ENCODE data around the gene ZCCHC14. TPM values are rescaled to one million over a fixed set of nuclear protein-coding genes. Genes with fewer than 3 reads are reported as not detected.

The ZCCHC14 gene
- total and polyA plus RNA-seq, 2 of the 8 experiments (the other 6 are each of a cell fraction or from before 2014, with no cell fraction given) = 8.2 to 28.2 TPM

- H3K4me1 ChIP-seq (replicated peaks in 1 of 4; ENCODE audit: control insufficient read depth in 3 of 4, insufficient read depth in 4 of 4, low read length in 3 of 4) = no peaks in the 10 kb centered on the region
- H4K20me1 ChIP-seq (replicated peaks in 1 of 2; ENCODE audit: control insufficient read depth in 1 of 2, insufficient read depth in 2 of 2, low read length in 2 of 2) = peaks cover 0 to 9% of the 10 kb centered on the region in 2 experiments
- no peaks in the 10 kb centered on the region for H3K23me2 ChIP-seq (ENCODE audit: low read depth, low read length)
- no peak overlapping the region for H3K27ac ChIP-seq (ENCODE audit: low read depth, low read length)
- no peak overlapping the region for H3K4ac ChIP-seq (replicated peaks; ENCODE audit: insufficient read length, low read depth, low read length)
- H3K27me3 ChIP-seq (replicated peaks in 1 of 4; ENCODE audit: control insufficient read depth in 3 of 4, extremely low read depth in 1 of 4, insufficient read depth in 3 of 4, low read length in 3 of 4) = no peaks in the 10 kb centered on the region
- H3K36me3 ChIP-seq (ENCODE audit: control insufficient read depth in 2 of 4, insufficient read depth in 4 of 4, low read length in 3 of 4) = peaks cover 5 to 62% (median 31%) of the 10 kb centered on the region in 4 experiments; a peak in 7 of 8 replicates
- H3K9ac ChIP-seq (replicated peaks in 1 of 4; ENCODE audit: extremely low read depth in 1 of 4, low read depth in 3 of 4, low read length in 3 of 4) = no peak overlapping the region
- H2BK12ac ChIP-seq (ENCODE audit: low read depth, low read length) = no peak overlapping the region
- H2BK120ac ChIP-seq (replicated peaks; ENCODE audit: low read depth, low read length) = no peak overlapping the region
- no peak overlapping the region for H4K5ac ChIP-seq (ENCODE audit: insufficient read length, low read depth, low read length)
- no peak overlapping the region for H4K91ac ChIP-seq (replicated peaks; ENCODE audit: insufficient read length, low read length)
- H2AFZ ChIP-seq (ENCODE audit: low read length) = no peak overlapping the region
- H4K8ac ChIP-seq (ENCODE audit: extremely low read depth, insufficient read depth, low read length) = no peak overlapping the region
- no peak overlapping the region for H3K4me3 ChIP-seq (ENCODE audit: extremely low read depth in 1 of 4, insufficient read depth in 2 of 4, low read depth in 3 of 4, low read length in 4 of 4)
- no peak overlapping the region for H3K18ac ChIP-seq (ENCODE audit: extremely low read depth, low read length)
- no peak overlapping the region for H2BK20ac ChIP-seq (ENCODE audit: low read length)
- H2AK5ac ChIP-seq (ENCODE audit: low read depth, low read length) = no peak overlapping the region
- CTCF ChIA-PET (ENCODE audit: partially characterized antibody) = interaction anchor here (1.0 to 2.1 kb wide), 6 partner anchors 11 to 227 kb away, joined by 3 to 6 read pairs (median 4); no protein-coding TSS in a partner anchor
- H3K4me2 ChIP-seq (ENCODE audit: insufficient read depth in 1 of 2, low read depth in 2 of 2, low read length in 2 of 2) = no peak overlapping the region
- 88% methylated on average over 13 of the region's 13 CpGs; no CpG with 5 or more reads in 1 of the 2 experiments for WGBS, 2 experiments (ENCODE audit: extremely low coverage in 1 of 2, insufficient coverage in 1 of 2, insufficient read length in 1 of 2, insufficient replicate concordance in 2 of 2, low coverage in 1 of 2, low lambda C conversion rate in 2 of 2, missing lambda C conversion rate in 1 of 2)
- H2BK15ac ChIP-seq (ENCODE audit: low read length) = no peak overlapping the region
- no peak for DNase-seq (ENCODE audit: low read depth in 1 of 2, low spot score in 2 of 2)
- no peaks in the 10 kb centered on the region for H3K9me3 ChIP-seq (ENCODE audit: insufficient read depth in 2 of 2, low read depth in 1 of 2, low read length in 1 of 2)
- H3K79me1 ChIP-seq (ENCODE audit: low read depth, low read length) = no peaks in the 10 kb centered on the region; the same call in 1 of the 2 replicates
- POLR2A ChIA-PET (ENCODE audit: partially characterized antibody) = no interaction called here
- no peak overlapping the region for H3K14ac ChIP-seq (ENCODE audit: insufficient read length)
- no peak overlapping the region for H3K23ac ChIP-seq (ENCODE audit: insufficient read length)
- H2BK5ac ChIP-seq (ENCODE audit: low read depth, low read length) = no peak overlapping the region
- no peaks in the 10 kb centered on the region for H3K79me2 ChIP-seq (ENCODE audit: control insufficient read depth in 1 of 2, insufficient read depth in 2 of 2, low read length in 2 of 2)
- no peak for FAIRE-seq
- no peak overlapping the region for H3K56ac ChIP-seq (replicated peaks; ENCODE audit: insufficient read length, low read depth, low read length)
- TF ChIP-seq TCF12 (IDR thresholded peaks at IDR 0.05; ENCODE audit: low read depth, low read length) (no peak), MAFK (IDR thresholded peaks at IDR 0.05; ENCODE audit: low read depth, low read length) (no peak), SRF (IDR thresholded peaks at IDR 0.05; ENCODE audit: low read depth, low read length) (no peak), CREB1 (IDR thresholded peaks at IDR 0.05) (no peak), ASH2L (IDR thresholded peaks at IDR 0.05; ENCODE audit: low read length) (no peak), ATF2 (IDR thresholded peaks at IDR 0.05; ENCODE audit: low read length) (no peak), CTCF (IDR thresholded peaks at IDR 0.05; ENCODE audit: control extremely low read depth in 1 of 3, insufficient read depth in 1 of 3, low read depth in 1 of 3, low read length in 3 of 3) (no peak), RNF2 (IDR thresholded peaks at IDR 0.05; ENCODE audit: borderline replicate concordance, low read depth, low read length, missing control alignments, poor library complexity, severe bottlenecking) (no peak), GABPA (IDR thresholded peaks at IDR 0.05; ENCODE audit: borderline replicate concordance, insufficient read depth, low read length) (no peak), CBX8 (IDR thresholded peaks at IDR 0.05; ENCODE audit: borderline replicate concordance, low read depth, low read length) (no peak)
These were observed 83.0 kb downstream of the ZCCHC14 start for GRCh38 chr16:87409781-87410180.
